GM18951 (cell line): ENCODE measurements around the gene SCUBE1.
"Not testable (repeated sequence)": the region's sequence is repeated elsewhere in the genome, so short reads cannot be mapped to it uniquely, and the experiment has no call there.

Experiments
- POLR2A ChIP-seq: IDR thresholded peaks from 4 replicates; pipeline ENCODE4 v1.6.1; 2011; ENCODE audit warnings: mild to moderate bottlenecking; ENCODE audit not compliant: insufficient read length, insufficient read depth; ENCODE audit errors: extremely low read depth
- in situ Hi-C: fragments of 300-500 bp; cut with MboI; formaldehyde crosslinking; loops from one replicate; pipeline ENCODE4 v1.12.0; 2022; ENCODE audit warnings: low sequenced_read_pairs, mixed read lengths, inconsistent platforms; ENCODE audit not compliant: unreplicated experiment

Gene SCUBE1

DNA sequence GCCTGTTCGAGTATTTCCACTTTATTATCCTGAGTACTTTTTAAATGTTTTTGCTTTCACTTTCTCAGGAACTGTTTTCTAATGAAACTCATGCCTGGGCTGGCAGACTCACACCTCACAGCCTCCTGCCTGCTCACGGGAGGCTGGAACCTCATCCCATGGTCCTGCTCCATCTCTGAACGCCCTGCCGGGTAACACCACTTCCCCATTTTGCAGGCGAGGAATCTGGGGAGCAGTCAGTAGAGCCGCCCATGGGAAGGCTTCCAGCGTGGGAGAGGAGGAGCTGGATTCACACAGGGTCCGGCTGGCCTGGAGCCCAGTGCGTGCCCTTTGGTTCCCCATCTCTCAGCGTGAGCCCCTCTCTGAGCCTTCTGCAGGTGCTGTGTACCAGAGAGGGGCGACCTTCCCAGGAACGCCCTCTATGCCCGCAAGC is 53.6 kb downstream of the SCUBE1 start:
- in situ Hi-C loops: no loop called here
- TF ChIP-seq POLR2A: no peak

DNA sequence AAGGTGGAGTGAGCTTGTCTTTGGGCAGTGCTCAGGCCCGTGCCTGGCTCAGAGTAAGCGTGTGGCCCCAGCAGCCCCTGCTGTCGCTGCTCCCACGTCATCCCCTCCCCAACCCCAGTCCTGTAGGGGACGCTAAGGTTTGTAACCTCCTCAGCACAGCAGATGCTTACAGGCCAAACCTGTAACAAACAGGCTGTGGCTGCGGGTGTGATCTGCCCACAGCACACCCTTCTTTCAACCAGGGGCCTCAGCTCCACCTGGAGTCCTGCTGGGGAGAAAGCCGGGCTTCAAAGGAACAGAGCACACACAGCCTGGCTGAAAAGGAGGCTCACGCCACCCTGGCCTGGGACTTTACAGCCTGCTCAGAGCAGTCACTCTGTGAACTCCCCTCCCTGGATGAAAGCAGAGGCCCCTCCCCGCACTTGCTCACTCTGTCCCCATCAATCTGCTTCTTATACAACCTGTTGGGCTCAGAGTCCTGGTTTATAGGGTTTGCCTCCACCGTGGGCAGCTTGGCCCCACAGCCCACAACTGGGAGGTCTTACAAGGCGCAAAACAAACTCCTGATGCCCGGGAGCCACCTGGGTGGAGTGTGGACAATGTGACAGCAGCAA is 54.3 kb downstream of the SCUBE1 start:
- in situ Hi-C loops: no loop called here
- TF ChIP-seq POLR2A: no peak

DNA sequence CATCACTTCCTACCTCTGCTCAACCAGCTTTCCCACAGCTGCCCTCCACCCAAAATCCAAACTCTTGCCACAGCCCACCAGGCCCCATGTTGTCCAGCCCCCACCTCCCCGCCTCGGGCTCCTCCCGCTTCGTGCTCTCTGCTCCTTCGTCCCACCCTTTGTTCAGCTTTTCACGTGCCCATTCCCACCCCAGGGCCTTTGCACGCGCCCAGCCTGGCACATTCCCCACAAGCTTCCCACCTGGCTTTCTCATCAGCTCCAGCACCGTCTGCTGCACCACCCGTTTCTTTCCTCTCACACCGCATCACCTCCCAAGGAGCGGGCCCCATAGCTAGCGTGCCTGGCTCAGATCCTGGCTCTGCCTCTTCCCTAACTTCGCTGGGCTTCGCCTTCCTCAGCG is 54.8 kb downstream of the SCUBE1 start:
- in situ Hi-C loops: no loop called here
- TF ChIP-seq POLR2A: no peak

DNA sequence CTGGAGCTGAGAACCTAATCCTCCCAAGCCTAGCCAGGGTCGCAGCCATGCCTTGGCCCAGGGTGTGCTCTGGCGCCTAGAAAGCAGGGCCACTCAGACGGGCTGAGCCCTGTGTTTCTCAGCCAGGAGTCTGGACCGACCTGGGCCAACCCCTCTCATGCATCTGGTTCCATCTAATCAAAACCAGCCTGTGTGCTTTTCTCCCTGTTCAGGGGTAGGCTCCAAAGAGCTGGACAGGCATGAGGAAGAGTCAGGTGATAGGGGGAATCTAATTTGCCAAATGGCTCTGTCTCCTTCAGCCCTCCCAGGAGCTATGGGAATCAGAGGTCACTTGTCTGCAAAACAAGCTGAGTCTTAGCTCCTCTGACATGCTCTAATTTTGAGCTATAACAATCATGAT is 55.7 kb downstream of the SCUBE1 start:
- no peak for TF ChIP-seq POLR2A
- in situ Hi-C loops: no loop called here

DNA sequence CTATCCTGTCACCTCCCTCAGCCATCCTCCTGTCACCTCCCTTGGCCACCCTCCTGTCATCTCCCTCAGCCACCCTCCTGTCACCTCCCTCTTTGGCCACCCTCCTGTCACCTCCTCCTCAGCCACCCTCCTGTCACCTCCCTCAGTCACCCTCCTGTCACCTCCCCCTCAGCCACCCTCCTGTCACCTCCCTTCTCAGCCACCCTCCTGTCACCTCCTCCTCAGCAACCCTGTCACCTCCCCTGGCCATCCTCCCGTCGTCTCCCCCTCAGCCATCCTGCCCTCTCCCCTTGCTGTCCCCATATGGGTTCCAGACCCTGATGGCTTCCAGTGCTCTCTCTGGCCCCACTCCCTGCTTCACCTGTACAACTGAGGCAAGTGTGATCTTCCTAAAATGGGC is 61.8 kb downstream of the SCUBE1 start:
- no peak for TF ChIP-seq POLR2A
- in situ Hi-C loops: no loop called here

DNA sequence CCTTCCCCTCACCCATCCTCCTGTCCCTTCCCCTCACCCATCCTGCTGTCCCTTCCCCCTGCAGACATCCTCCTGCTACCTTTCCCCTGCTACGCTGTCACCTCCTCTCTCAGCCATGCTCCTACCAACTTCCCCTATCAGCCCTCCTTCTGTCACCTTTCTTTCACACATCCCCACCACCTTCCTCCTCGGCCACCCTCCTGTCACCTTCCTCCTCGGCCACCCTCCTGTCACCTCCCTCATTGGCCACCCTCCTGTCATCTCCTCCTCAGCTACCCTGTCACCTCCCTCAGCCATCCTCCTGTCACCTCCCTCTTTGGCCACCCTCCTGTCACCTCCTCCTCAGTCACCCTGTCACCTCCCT is 62.7 kb downstream of the SCUBE1 start:
- in situ Hi-C loops: not testable (repeated sequence)

DNA sequence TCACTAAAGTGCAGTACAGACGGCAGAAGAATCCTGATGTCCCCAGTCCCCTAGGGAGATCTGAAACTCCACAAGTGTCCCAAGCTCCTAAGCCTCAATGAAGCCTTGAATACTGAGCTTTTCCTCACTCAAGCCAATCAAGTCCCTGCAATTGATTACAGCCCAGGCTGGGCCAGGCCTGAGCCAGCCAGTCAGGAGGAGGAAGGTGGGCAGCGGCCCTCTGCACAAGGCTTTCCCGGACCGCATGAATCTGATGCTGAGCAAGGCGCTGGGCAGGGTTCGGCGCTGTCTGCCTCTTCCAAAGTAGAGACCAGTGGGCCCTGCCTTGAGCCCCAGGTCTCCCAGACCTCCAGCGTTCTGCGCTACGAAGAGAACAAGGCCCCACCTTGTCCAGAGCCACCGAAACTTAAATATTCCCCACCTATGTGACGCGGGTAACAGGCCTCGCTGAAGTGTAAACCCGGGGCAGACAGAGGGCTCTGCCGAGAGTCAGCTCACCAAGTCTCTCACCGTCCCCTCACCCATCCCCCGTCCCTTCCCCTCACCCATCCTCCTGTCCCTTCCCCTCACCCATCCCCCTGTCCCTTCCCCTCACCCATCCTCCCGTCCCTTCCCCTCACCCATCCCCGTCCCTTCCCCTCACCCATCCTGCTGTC is 63.2 kb downstream of the SCUBE1 start:
- in situ Hi-C loops: no loop called here
- TF ChIP-seq POLR2A: no peak

DNA sequence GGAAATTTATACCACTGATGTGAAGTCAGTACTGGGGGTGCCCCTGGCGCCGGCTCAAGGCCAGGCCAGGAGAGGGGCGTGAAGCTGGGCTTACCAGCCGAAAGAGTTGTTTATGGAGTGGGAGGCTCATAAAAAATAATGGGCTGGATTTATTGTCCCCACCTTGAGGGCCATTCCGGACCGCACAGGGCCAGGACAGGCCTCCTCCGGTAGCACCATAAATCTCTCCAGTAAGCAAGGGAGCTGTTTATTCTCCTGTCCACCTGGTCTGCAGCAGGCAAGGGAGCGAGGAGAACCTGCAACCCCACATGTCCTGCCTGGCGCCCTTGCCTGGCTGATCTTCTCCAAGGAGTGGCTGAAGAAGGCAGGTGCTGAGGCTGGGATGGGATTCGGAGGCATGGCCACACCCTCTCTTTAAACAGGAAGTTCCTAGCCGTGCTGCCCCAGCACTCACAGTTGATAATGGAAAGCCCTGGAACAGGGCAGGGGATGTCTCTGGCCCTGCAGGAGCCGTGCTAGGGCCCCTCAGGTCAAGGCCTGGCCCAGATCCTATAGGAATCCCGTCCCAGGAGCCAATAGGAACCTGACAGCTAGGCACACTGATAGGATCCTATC is 65.1 kb downstream of the SCUBE1 start:
- in situ Hi-C loops: no loop called here
- no peak for TF ChIP-seq POLR2A

DNA sequence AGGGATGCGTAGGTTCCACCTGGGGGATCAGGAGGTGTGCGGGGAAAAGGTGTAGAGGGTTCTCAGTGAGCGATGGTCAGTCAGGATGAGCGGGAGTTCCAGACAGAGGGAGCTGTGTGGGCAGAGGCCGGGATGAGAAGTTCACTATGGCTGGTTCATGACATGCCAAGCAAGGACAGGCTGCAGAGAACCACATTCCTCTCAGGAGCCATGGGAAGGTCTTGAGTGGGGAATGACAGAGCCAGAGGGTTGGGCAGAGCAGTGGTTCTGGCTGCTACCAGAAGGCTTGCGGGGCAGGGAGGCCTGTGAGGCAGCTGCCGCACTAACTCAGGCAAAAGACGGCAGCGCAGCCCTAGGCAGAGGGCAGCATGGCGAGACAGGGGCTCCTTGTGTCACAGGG is 66.1 kb downstream of the SCUBE1 start:
- in situ Hi-C loops: no loop called here
- no peak for TF ChIP-seq POLR2A

DNA sequence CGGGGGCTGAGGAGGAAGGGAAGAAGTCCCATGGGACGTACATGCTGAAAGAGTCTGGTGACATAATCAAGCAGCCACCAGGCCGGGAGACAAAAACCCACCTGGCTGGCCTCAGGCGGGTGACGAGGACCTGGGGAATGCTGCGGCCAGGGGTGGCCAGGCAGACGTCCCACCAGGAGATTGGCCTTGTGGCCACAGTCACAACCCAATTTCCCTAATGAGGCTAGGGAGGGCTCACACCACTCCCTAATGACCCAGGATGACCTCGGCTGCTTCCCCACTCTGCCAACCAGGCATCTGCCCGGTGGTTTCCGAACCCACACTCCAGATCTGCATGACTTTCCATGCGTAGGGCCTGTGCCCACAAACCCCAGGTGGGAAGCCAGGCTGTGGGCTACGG is 66.9 kb downstream of the SCUBE1 start:
- in situ Hi-C loops: no loop called here
- no peak for TF ChIP-seq POLR2A

DNA sequence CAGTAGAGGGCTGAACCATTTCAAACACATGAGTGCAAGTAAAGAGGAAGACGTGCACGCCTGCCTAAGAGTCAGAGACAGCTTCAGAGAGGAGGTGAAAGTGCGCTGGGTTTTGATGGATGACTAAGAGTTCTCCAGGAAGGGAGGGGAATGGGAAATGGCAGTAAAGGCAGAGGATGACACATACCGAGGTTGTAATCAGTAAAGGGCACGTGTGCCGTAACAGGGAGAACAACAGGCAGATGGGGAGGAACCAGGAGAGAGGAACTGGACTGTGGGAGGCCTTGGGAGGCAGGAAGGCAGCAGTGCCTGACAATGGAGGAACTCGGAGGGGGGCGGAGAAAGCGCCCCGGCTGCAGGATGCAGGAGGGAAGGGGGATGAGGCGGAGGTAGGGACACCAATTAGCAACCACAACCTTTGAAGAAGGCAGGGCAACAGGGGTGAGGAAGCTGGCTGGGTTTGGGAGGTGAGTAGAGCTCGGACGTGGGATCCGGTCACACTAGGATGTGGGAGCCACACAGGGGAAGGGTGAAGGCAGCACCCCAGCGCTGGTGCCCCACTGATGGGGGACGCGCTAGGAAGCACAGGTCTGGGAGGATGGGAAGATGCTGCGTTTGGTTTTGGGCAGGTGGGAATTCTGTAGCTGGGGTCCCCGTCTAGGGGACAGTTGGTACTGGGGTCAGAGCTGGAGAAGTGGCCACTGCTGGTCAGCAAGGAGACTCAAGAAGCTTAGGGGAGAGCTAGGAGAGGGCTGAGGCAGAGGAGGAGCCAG is 67.4 kb downstream of the SCUBE1 start:
- in situ Hi-C loops: no loop called here

DNA sequence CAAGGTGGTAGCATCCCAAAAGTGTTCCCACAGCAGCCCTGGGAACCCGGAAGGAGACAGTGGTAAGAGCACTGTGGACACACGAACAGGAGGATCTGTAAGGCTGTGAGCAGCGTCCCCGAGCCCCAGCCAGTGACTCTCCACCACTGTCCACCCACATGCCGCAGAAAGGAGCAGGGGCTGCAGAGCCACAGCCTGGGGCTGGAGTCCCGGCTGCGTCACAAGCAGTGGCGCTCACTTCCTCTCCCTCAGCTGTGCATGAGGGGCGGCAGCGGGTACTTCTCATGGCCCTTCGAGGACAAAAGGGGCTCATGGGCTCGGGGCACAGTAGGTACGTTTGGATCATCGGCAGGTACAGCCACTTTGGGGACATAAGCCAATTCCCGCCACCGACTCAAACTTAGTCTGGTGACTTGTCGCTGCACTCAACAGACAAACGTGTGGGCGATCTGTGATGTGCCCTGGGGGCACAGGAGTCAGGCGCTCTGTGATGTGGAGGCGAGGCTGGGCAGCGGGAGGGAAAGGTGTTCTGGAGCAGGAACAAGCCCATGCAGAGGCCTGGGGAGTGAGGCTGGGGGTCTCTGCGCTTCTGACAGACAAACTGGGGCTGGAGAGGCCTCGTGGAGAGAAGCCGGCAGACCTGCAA is 68.5 kb downstream of the SCUBE1 start:
- in situ Hi-C loops: loop anchor here (5.0 kb wide), 1 partner anchor 113 kb away; no protein-coding TSS in a partner anchor

More for the DNA sequence above, 67.4 kb downstream of the SCUBE1 start:
- no peak for TF ChIP-seq POLR2A

DNA sequence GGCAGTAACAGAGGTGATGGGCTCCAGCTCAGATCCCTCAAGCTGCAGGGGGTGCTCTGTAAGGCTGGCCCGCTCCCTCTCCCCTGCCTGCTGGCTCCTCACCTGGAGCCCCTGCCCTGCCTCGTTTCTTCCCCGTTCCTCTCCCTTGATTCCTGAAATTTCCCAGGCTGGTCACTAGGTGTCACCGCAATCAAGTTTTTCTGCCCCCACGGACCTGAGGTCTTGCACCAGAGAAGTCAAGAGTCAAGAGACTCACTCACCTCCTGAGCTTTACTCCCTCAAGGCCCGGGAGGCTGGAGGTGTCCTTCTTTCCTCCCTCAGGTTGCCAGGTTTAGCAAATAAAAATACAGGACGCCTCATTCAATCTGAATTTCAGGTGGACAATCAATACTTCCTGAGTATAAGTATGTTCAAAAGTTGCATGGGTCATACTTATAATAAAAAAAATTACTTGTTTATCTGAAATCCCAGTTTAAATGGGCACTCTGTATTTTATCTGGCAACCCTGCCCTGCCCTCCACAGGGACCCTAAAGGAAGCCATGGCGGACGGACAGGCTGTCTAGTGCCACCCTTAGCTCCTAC is 69.2 kb downstream of the SCUBE1 start:
- in situ Hi-C loops: loop anchor here (5.0 kb wide), 1 partner anchor 113 kb away; no protein-coding TSS in a partner anchor
- no peak for TF ChIP-seq POLR2A

More for the DNA sequence above, 68.5 kb downstream of the SCUBE1 start:
- TF ChIP-seq POLR2A: no peak

DNA sequence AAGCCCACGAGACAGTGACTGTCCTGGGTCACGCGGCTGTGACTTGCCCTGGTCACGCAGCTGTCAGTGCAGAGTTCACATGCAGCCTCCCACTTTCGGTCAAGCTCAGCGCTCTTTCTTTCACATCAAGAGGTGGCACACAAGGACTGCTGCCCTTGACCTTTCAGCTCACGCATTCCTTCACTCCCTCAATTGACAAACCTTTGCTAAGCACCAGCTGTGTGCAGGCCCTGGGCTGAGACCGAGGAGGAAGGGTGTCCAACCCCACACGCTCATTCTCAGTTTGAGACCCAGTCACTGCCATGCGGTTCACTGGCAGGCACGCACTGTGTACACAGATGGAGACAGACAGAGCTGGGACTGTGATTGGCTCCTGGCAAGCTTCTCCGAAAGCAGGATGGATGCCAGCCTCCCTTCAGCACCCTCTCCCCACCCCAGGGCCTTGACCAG is 70.3 kb downstream of the SCUBE1 start:
- no peak for TF ChIP-seq POLR2A
- in situ Hi-C loops: loop anchor here (5.0 kb wide), 1 partner anchor 114 kb away; no protein-coding TSS in a partner anchor
